Loucy (cell line): Measurements from ENCODE around the gene ASMT.

Experiments used
- H2AFZ ChIP-seq: fragments of 200-600 bp; sonication (generic); 2 replicates; pipeline ENCODE4 v1.6.0; 2016; ENCODE audit warnings: antibody characterized with exemption, mild to moderate bottlenecking, low read length, moderate library complexity
- H3F3A ChIP-seq: fragments of 200-600 bp; 2 replicates; pipeline ENCODE4 v1.6.0; 2016; ENCODE audit warnings: antibody characterized with exemption, low read depth, mild to moderate bottlenecking
- H3K27me3 ChIP-seq: fragments of 200-600 bp; sonication (generic); 2 replicates; pipeline ENCODE4 v1.6.1; 2014; ENCODE audit warnings: low read length, mild to moderate bottlenecking; ENCODE audit not compliant: insufficient read depth, poor library complexity, severe bottlenecking
- H3K36me3 ChIP-seq: fragments of 200-600 bp; sonication (generic); 2 replicates; pipeline ENCODE4 v1.6.1; 2016; ENCODE audit warnings: low read length; ENCODE audit not compliant: insufficient read depth
- H3K4me1 ChIP-seq: fragments of 200-600 bp; sonication (generic); 2 replicates; pipeline ENCODE4 v1.5.1; 2014; ENCODE audit warnings: low read length, mild to moderate bottlenecking; ENCODE audit not compliant: insufficient read depth, poor library complexity, severe bottlenecking
- H3K4me2 ChIP-seq: fragments of 200-600 bp; sonication (generic); 2 replicates; pipeline ENCODE4 v1.6.0; 2014; ENCODE audit warnings: antibody characterized with exemption, low read length, low read depth, mild to moderate bottlenecking; ENCODE audit not compliant: poor library complexity, severe bottlenecking
- H3K4me3 ChIP-seq: fragments of 200-600 bp; sonication (generic); 2 replicates; pipeline ENCODE4 v1.5.1; 2014; ENCODE audit warnings: low read length, mild to moderate bottlenecking, mixed read lengths; ENCODE audit not compliant: poor library complexity, severe bottlenecking
- H3K79me2 ChIP-seq: fragments of 200-600 bp; sonication (generic); 2 replicates; pipeline ENCODE4 v1.6.1; 2014; ENCODE audit warnings: low read length; ENCODE audit not compliant: insufficient read depth
- H3K9ac ChIP-seq: fragments of 200-600 bp; sonication (generic); 2 replicates; pipeline ENCODE4 v1.6.0; 2014; ENCODE audit warnings: mild to moderate bottlenecking, low read depth, low read length, moderate library complexity; ENCODE audit not compliant: poor library complexity, severe bottlenecking
- H3K9me2 ChIP-seq: fragments of 200-600 bp; sonication (generic); replicated peaks from 2 replicates; pipeline ENCODE4 v1.6.1; 2016; ENCODE audit warnings: low read depth, low read length, mixed read lengths
- H3K9me3 ChIP-seq: fragments of 200-600 bp; sonication (generic); 2 replicates; pipeline ENCODE4 v1.6.1; 2014; ENCODE audit warnings: mild to moderate bottlenecking, antibody characterized with exemption, low read length, low read depth; ENCODE audit not compliant: insufficient read depth
- H4K20me1 ChIP-seq: fragments of 200-600 bp; sonication (generic); 2 replicates; pipeline ENCODE4 v1.6.0; 2014; ENCODE audit warnings: antibody characterized with exemption, low read length, mild to moderate bottlenecking; ENCODE audit not compliant: insufficient read depth, poor library complexity, severe bottlenecking
- EZH2phosphoT487 ChIP-seq: fragments of 200-600 bp; IDR thresholded peaks from 2 replicates; pipeline ENCODE4 v1.6.1; 2018; ENCODE audit warnings: antibody characterized with exemption, mild to moderate bottlenecking, moderate library complexity, borderline replicate concordance
- TF ChIP-seq, protein P1 (sequence below): fragments of 200-600 bp; sonication (generic); conservative IDR thresholded peaks from 2 replicates; pipeline ENCODE4 v1.5.1; 2014; ENCODE audit warnings: mild to moderate bottlenecking, antibody characterized with exemption, low read length

Gene ASMT

DNA sequence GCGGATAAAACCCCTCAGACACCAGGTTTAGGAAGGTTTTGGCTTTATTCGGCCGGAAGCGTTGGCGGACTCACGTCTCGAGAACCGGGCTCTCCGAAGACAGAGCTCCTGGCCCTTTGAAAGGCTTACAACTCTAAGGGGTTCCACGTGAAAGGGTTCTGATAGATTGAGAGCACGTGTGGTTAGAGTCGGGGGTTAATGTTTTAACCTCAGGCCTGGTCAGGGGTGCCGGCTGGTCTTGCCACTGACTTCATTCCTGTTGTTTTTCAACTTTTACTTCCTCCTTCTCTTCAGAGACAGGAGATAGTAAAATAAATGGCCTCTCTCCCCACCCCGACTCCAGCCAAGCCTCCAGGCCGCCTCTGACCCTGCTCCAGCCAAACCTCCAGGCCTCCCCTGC, 4.7 kb upstream of the ASMT start:
- no peak overlapping the region for H3K4me2 ChIP-seq
- no peaks in the 10 kb centered on the region for H3K79me2 ChIP-seq
- no peak overlapping the region for H3K9ac ChIP-seq
- H3K9me2 ChIP-seq, result no peaks in the 10 kb centered on the region
- no peaks in the 10 kb centered on the region for H3F3A ChIP-seq
- H3K9me3 ChIP-seq, result no peaks in the 10 kb centered on the region
- no peaks in the 10 kb centered on the region for H3K27me3 ChIP-seq
- H3K36me3 ChIP-seq, result no peaks in the 10 kb centered on the region
- no peaks in the 10 kb centered on the region for H4K20me1 ChIP-seq
- TF ChIP-seq, protein P1, sequence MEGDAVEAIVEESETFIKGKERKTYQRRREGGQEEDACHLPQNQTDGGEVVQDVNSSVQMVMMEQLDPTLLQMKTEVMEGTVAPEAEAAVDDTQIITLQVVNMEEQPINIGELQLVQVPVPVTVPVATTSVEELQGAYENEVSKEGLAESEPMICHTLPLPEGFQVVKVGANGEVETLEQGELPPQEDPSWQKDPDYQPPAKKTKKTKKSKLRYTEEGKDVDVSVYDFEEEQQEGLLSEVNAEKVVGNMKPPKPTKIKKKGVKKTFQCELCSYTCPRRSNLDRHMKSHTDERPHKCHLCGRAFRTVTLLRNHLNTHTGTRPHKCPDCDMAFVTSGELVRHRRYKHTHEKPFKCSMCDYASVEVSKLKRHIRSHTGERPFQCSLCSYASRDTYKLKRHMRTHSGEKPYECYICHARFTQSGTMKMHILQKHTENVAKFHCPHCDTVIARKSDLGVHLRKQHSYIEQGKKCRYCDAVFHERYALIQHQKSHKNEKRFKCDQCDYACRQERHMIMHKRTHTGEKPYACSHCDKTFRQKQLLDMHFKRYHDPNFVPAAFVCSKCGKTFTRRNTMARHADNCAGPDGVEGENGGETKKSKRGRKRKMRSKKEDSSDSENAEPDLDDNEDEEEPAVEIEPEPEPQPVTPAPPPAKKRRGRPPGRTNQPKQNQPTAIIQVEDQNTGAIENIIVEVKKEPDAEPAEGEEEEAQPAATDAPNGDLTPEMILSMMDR, result no peak
- no peak for TF ChIP-seq EZH2phosphoT487
- no peak overlapping the region for H3K4me3 ChIP-seq
- H3K4me1 ChIP-seq, result no peaks in the 10 kb centered on the region
- no peak overlapping the region for H2AFZ ChIP-seq

DNA sequence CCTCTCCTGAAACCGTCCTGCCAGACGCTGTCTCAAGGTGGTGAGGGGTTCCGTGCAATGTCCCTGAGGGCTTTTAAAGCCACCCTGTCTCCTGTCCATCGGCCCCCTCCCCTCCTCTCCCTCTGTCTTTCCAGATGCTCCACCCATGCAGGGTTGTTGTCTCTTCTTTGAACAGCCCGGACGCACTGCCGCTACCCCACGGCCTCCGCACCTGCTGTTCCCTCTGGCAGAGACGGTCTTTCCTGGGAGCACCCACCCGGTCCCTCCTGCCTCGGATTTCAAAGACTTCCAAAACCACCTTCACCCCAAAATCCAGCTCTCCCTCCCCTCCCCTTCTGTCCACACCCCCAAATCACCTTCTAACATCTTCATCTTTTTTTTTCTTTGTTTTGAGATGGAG, 4.1 kb upstream of the ASMT start:
- Histone ChIP-seq H3F3A (no peaks in the 10 kb centered on the region), H3K4me2 (no peak overlapping the region), H3K79me2 (no peaks in the 10 kb centered on the region), H3K36me3 (no peaks in the 10 kb centered on the region), H2AFZ (no peak overlapping the region), H3K4me1 (no peaks in the 10 kb centered on the region), H3K9me2 (no peaks in the 10 kb centered on the region), H3K4me3 (no peak overlapping the region), H3K27me3 (no peaks in the 10 kb centered on the region), H3K9ac (no peak overlapping the region), H3K9me3 (no peaks in the 10 kb centered on the region), H4K20me1 (no peaks in the 10 kb centered on the region)
- TF ChIP-seq, protein P1, result no peak

- Histone ChIP-seq H3K9ac (no peak overlapping the region), H3K4me3 (no peak overlapping the region), H2AFZ (no peak overlapping the region), H3K36me3 (no peaks in the 10 kb centered on the region), H3K79me2 (no peaks in the 10 kb centered on the region), H3K27me3 (no peaks in the 10 kb centered on the region), H3K9me3 (no peaks in the 10 kb centered on the region), H3K9me2 (no peaks in the 10 kb centered on the region), H4K20me1 (no peaks in the 10 kb centered on the region), H3F3A (no peaks in the 10 kb centered on the region), H3K4me2 (no peak overlapping the region), H3K4me1 (no peaks in the 10 kb centered on the region)
- no peak for TF ChIP-seq EZH2phosphoT487
- TF ChIP-seq, protein P1, result no peak
These were observed 2.1 kb upstream of the ASMT start for GRCh38 chrX:1612641-1613286.
